IMR-90 (cell line): ENCODE data around the gene FGF21. TPM values are rescaled to one million over a fixed set of nuclear protein-coding genes. Genes with fewer than 3 reads are reported as not detected.

Source experiments
- ATAC-seq: fragments of 200-7000 bp; cut with Tn5 transposase; 2 replicates; pipeline ENCODE4 v1.9.1; 2020; ENCODE audit warnings: low read depth, mild to moderate bottlenecking, moderate library complexity
- BruUV-seq: library from RNA; stranded (reverse); fragments of 400-500 nt; replicated peaks from 2 replicates; lab custom pipeline; 2021; lab: Mats Ljungman, UMichigan
- CTCF ChIA-PET: fragments of 300-600 bp; formaldehyde crosslinking; extraction: SDS; loops from one replicate; lab custom pipeline; 2021; ENCODE audit warnings: antibody characterized with exemption; lab: Yijun Ruan, JAX
- POLR2A ChIA-PET: fragments of 300-600 bp; sonication (Branson Sonifier 250); formaldehyde crosslinking; loops from one replicate; lab custom pipeline; 2022; ENCODE audit warnings: antibody characterized with exemption; ENCODE audit not compliant: unreplicated experiment; lab: Charles Lee
- DNase-seq: peaks from one replicate; pipeline ENCODE4 v3.0.0; 2013
- H2AFZ ChIP-seq: replicated peaks from 2 replicates; pipeline ENCODE3; 2013; ENCODE audit warnings: low read length, mild to moderate bottlenecking; ENCODE audit not compliant: poor library complexity
- H2AK5ac ChIP-seq: 2 replicates; pipeline ENCODE4 v1.6.1; 2013; ENCODE audit warnings: low read depth, low read length, inconsistent platforms
- H2AK9ac ChIP-seq: replicated peaks from 2 replicates; pipeline ENCODE3; 2013; ENCODE audit warnings: mild to moderate bottlenecking, low read depth, low read length, moderate library complexity; ENCODE audit not compliant: poor library complexity
- H2BK120ac ChIP-seq: 2 replicates; pipeline ENCODE4 v1.6.1; 2013; ENCODE audit warnings: low read depth, low read length, inconsistent platforms
- H2BK15ac ChIP-seq: 3 replicates; pipeline ENCODE4 v1.6.1; 2013; ENCODE audit warnings: low read depth, low read length, inconsistent platforms
- H2BK20ac ChIP-seq: 2 replicates; pipeline ENCODE4 v1.6.1; 2013; ENCODE audit warnings: low read depth, mild to moderate bottlenecking, inconsistent platforms, low read length, moderate library complexity
- H2BK5ac ChIP-seq: 2 replicates; pipeline ENCODE4 v1.6.1; 2013; ENCODE audit warnings: mild to moderate bottlenecking, low read depth, low read length, inconsistent platforms; ENCODE audit not compliant: poor library complexity, severe bottlenecking
- H3K14ac ChIP-seq: replicated peaks from 2 replicates; pipeline ENCODE4 v1.6.1; 2013; ENCODE audit warnings: low read depth, low read length, inconsistent platforms
- H3K18ac ChIP-seq: 2 replicates; pipeline ENCODE4 v1.6.1; 2013; ENCODE audit warnings: low read depth, low read length, control low read depth
- H3K23ac ChIP-seq: 2 replicates; pipeline ENCODE4 v1.6.1; 2013; ENCODE audit warnings: low read depth, low read length, inconsistent platforms
- H3K27ac ChIP-seq: 2 replicates; pipeline ENCODE4 v1.5.1; 2013; ENCODE audit warnings: mild to moderate bottlenecking, control low read depth, low read length; ENCODE audit not compliant: insufficient read depth
- H3K27me3 ChIP-seq: 2 replicates; pipeline ENCODE4 v1.6.1; 2013; ENCODE audit warnings: low read length; ENCODE audit not compliant: control insufficient read depth, insufficient read depth
- H3K36me3 ChIP-seq: 2 replicates; pipeline ENCODE4 v1.6.1; 2013; ENCODE audit warnings: low read length, mixed read lengths; ENCODE audit not compliant: control insufficient read depth, insufficient read depth
- H3K4ac ChIP-seq: 2 replicates; pipeline ENCODE4 v1.6.1; 2013; ENCODE audit warnings: low read depth, low read length, inconsistent platforms
- H3K4me1 ChIP-seq: 2 replicates; pipeline ENCODE4 v1.6.1; 2013; ENCODE audit warnings: low read length, mixed read lengths; ENCODE audit not compliant: control insufficient read depth, insufficient read depth
- H3K4me2 ChIP-seq: 2 replicates; pipeline ENCODE4 v1.6.1; 2013; ENCODE audit warnings: low read depth, mild to moderate bottlenecking, control low read depth, low read length, moderate library complexity
- H3K4me3 ChIP-seq: 2 replicates; pipeline ENCODE4 v1.5.1; 2013; ENCODE audit warnings: low read depth, mild to moderate bottlenecking, control low read depth, low read length, moderate library complexity; ENCODE audit not compliant: insufficient read depth
- H3K56ac ChIP-seq: 2 replicates; pipeline ENCODE4 v1.6.1; 2013; ENCODE audit warnings: low read length, inconsistent platforms; ENCODE audit not compliant: insufficient read depth; ENCODE audit errors: extremely low read depth
- H3K79me1 ChIP-seq, 2 experiments: 2 replicates each; pipeline ENCODE4 v1.6.1; 2013; ENCODE audit warnings: low read length in 2 of 2, inconsistent platforms in 1 of 2, low read depth in 1 of 2
- H3K9ac ChIP-seq: 2 replicates; pipeline ENCODE4 v1.6.1; 2013; ENCODE audit warnings: low read depth, low read length, control low read depth
- H3K9me1 ChIP-seq: 2 replicates; pipeline ENCODE4 v1.6.1; 2013; ENCODE audit warnings: low read length, inconsistent platforms; ENCODE audit not compliant: insufficient read depth
- H3K9me3 ChIP-seq: 2 replicates; pipeline ENCODE4 v1.6.1; 2013; ENCODE audit warnings: low read length; ENCODE audit not compliant: control insufficient read depth, insufficient read depth
- H4K20me1 ChIP-seq: 2 replicates; pipeline ENCODE4 v1.6.1; 2013; ENCODE audit warnings: low read length, inconsistent platforms; ENCODE audit not compliant: insufficient read depth
- H4K5ac ChIP-seq: 2 replicates; pipeline ENCODE4 v1.6.1; 2013; ENCODE audit warnings: mild to moderate bottlenecking, low read depth, low read length, control low read depth
- H4K8ac ChIP-seq, 2 experiments: 2 replicates each; pipeline ENCODE4 v1.6.1; 2013; ENCODE audit warnings: low read depth in 2 of 2, low read length in 2 of 2, control low read depth in 1 of 2, inconsistent platforms in 1 of 2
- H4K91ac ChIP-seq: 2 replicates; pipeline ENCODE4 v1.6.1; 2013; ENCODE audit warnings: low read depth, low read length, inconsistent platforms; ENCODE audit not compliant: insufficient read depth
- BHLHE40 ChIP-seq: fragments of 150-350 bp; IDR thresholded peaks from 2 replicates; pipeline ENCODE4 v1.6.1; 2016; ENCODE audit warnings: mild to moderate bottlenecking, low read depth, low read length
- CEBPB ChIP-seq: IDR thresholded peaks from 2 replicates; pipeline ENCODE4 v1.6.1; 2012; ENCODE audit warnings: low read depth, low read length, improper control_type of control experiment
- CHD1 ChIP-seq: IDR thresholded peaks from 2 replicates; pipeline ENCODE4 v1.6.1; 2012; ENCODE audit warnings: low read depth, low read length, improper control_type of control experiment
- FOS ChIP-seq: fragments of 150-350 bp; IDR thresholded peaks from 2 replicates; pipeline ENCODE4 v1.6.1; 2016; ENCODE audit warnings: low read depth, low read length
- MAFK ChIP-seq: IDR thresholded peaks from 2 replicates; pipeline ENCODE4 v1.6.1; 2012; ENCODE audit warnings: low read depth, low read length, improper control_type of control experiment
- MAZ ChIP-seq: IDR thresholded peaks from 2 replicates; pipeline ENCODE4 v1.6.1; 2012; ENCODE audit warnings: low read depth, mild to moderate bottlenecking, low read length, improper control_type of control experiment, moderate library complexity, borderline replicate concordance
- MXI1 ChIP-seq: IDR thresholded peaks from 2 replicates; pipeline ENCODE4 v1.6.1; 2012; ENCODE audit warnings: low read depth, mild to moderate bottlenecking, low read length, moderate library complexity, borderline replicate concordance
- POLR2A ChIP-seq: IDR thresholded peaks from 2 replicates; pipeline ENCODE4 v1.6.1; 2012; ENCODE audit warnings: mild to moderate bottlenecking, low read depth, low read length
- RAD21 ChIP-seq: IDR thresholded peaks from 2 replicates; pipeline ENCODE4 v1.6.1; 2012; ENCODE audit warnings: low read length, improper control_type of control experiment
- RCOR1 ChIP-seq: IDR thresholded peaks from 2 replicates; pipeline ENCODE4 v1.6.1; 2012; ENCODE audit warnings: mild to moderate bottlenecking, low read length, improper control_type of control experiment; ENCODE audit not compliant: insufficient replicate concordance
- RFX5 ChIP-seq: IDR thresholded peaks from 2 replicates; pipeline ENCODE4 v1.8.0; 2012; ENCODE audit warnings: low read depth, mild to moderate bottlenecking, low read length, moderate library complexity
- SMC3 ChIP-seq: fragments of 150-350 bp; IDR thresholded peaks from 2 replicates; pipeline ENCODE4 v1.6.1; 2016; ENCODE audit warnings: low read depth, mild to moderate bottlenecking, antibody characterized with exemption, low read length, moderate library complexity
- WGBS, 2 experiments: methylation state at CpG; one replicate each; pipeline versions ENCODE4 v1.1.5 to v1.1.7; 2013; ENCODE audit warnings: missing lambda C conversion rate in 2 of 2; ENCODE audit not compliant: insufficient read length in 1 of 2; ENCODE audit errors: extremely low coverage in 2 of 2; 5-methylcytosine and 5-hydroxymethylcytosine counted together
- dilution Hi-C: fragments of 300-500 bp; cut with HindIII; formaldehyde crosslinking; loops from one replicate; pipeline ENCODE4 v1.14.3; 2018; ENCODE audit warnings: low sequenced_read_pairs; ENCODE audit not compliant: unreplicated experiment
- in situ Hi-C: fragments of 300-500 bp; cut with MboI; formaldehyde crosslinking; loops from 3 replicates; pipeline ENCODE4 v1.14.3; 2019; ENCODE audit warnings: low sequenced_read_pairs, inconsistent platforms, mixed read lengths
- intact Hi-C: fragments of 100-400 bp; cut with micrococcal nuclease; formaldehyde crosslinking; loops from 2 replicates; pipeline ENCODE4 v1.10.0; 2022
- polyA plus RNA-seq, 3 experiments: library from polyadenylated mRNA; depleted of rRNA; stranded (reverse); fragments of >200 nt; gene quantifications; 2 replicates each; pipeline ENCODE4 v1.2.3, GENCODE V29; 2012; ENCODE audit warnings: low replicate concordance in 1 of 3
- total RNA-seq: library from RNA; depleted of rRNA; stranded (reverse); fragments of >200 nt; gene quantifications from 2 replicates; pipeline ENCODE4 v1.2.3, GENCODE V29; 2012
- TF ChIP-seq, protein P1 (sequence below): fragments of 150-350 bp; IDR thresholded peaks from 2 replicates; pipeline ENCODE4 v1.6.1; 2016; ENCODE audit warnings: low read depth, mild to moderate bottlenecking, low read length, moderate library complexity, borderline replicate concordance
- TF ChIP-seq, protein P2 (sequence below): conservative IDR thresholded peaks from 2 replicates; pipeline ENCODE4 v1.5.1; 2012; ENCODE audit warnings: mild to moderate bottlenecking, low read depth, low read length, improper control_type of control experiment

The FGF21 gene
- total and polyA plus RNA-seq, 2 of the 4 experiments (the other 2 are of a cell fraction): not detected

DNA sequence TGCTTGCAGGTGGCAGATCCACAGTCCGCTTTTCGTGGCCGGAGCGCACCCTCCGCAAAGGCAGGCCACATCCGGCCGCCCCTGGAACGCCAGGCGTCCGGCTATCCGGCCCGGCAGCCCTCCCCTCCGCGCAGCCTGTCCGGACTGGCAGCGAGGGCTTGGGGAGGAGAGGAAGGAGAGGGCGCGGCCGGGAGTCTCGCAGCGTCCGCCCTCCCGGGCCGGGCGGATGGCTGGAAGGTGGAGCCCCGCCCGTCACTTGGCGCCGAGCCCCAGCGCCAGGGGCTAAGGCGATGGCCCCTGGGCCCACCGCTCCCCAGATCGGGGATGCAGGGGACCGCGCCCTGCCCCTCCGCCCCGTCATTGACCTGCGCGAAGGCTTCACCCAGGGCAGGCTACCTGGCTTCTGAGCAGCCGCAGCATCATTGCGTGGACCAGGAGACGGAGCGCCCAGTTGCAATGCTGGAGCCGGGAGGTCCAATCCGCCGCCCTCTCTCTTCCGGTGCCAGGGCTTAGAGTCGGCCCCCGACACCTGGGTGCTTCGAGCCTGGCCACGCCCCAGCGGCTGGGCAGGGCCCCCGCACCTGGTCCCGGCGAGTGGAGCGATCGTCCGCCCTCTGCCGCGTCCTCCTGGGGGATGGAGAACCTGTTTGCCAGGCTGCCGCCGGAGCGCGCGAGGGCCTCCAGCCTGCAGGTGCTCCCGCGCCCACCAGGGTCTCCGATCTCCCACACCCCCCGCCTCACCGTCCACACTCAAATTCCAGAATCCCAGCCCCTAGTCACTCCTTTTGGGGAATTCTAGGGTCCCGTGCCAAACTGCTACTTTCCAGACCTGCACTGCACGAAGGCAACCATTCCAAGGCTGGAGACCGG, 2.6 kb upstream of the FGF21 start, which contains the start of gene FUT1:
Gene FUT1, minus strand, starts transcription at position 146 of the 870 bp plus-strand sequence. CDS start 1,360 bp downstream, outside the sequence.
- 1% methylated on average over 32 of the region's 73 CpGs; no CpG with 5 or more reads in 1 of the 2 experiments for WGBS, 2 experiments
- dilution Hi-C loops: no loop called here
- peak within 1 kb of the TSS; percentile 18; the same call in 1 of the 2 replicates for H3K4me3 ChIP-seq

More for the DNA sequence above, 2.6 kb upstream of the FGF21 start, which contains the start of gene FUT1:
- H3K56ac ChIP-seq: no peak within 1 kb of the TSS
- peaks cover 35% of the 10 kb centered on the region for H3K27me3 ChIP-seq
- no peaks in the 10 kb centered on the region for H3K36me3 ChIP-seq
- H3K9ac ChIP-seq: no peak within 1 kb of the TSS
- H3K18ac ChIP-seq: no peak within 1 kb of the TSS
- no peak within 1 kb of the TSS for H2BK20ac ChIP-seq
- peak within 1 kb of the TSS; percentile 41; the same call in 1 of the 2 replicates for H3K14ac ChIP-seq
- no TSS peak for BruUV-seq
- H4K5ac ChIP-seq: no peak within 1 kb of the TSS
- H3K9me3 ChIP-seq: no peaks in the 10 kb centered on the region
- ChIA-PET POLR2A (no interaction called here), CTCF (no interaction called here)
- peaks cover 4% of the 10 kb centered on the region; the same call in 1 of the 2 replicates for H3K4me1 ChIP-seq
- H3K4ac ChIP-seq: 0 out of 2 replicates have a peak within 1 kb of the TSS, but pooled peaks have one; percentile 9
- peak; percentile 90 for ATAC-seq
- in situ Hi-C loops: no loop called here
- H2BK15ac ChIP-seq: no peak within 1 kb of the TSS
- no peak within 1 kb of the TSS for H2BK5ac ChIP-seq
- H3K23ac ChIP-seq: no peak within 1 kb of the TSS
- no peak within 1 kb of the TSS for H2BK120ac ChIP-seq
- peak within 1 kb of the TSS; percentile 75 for H2AK9ac ChIP-seq
- no peak within 1 kb of the TSS; a peak in 1 of 4 replicates for H4K8ac ChIP-seq
- H3K27ac ChIP-seq: no peak within 1 kb of the TSS
- H3K79me1 ChIP-seq: no peaks in the 10 kb centered on the region
- peak within 1 kb of the TSS; percentile 46 for H3K4me2 ChIP-seq
- no peaks in the 10 kb centered on the region for H4K20me1 ChIP-seq
- no peak within 1 kb of the TSS for H4K91ac ChIP-seq
- H2AK5ac ChIP-seq: no peak within 1 kb of the TSS
- H3K9me1 ChIP-seq: no peaks in the 10 kb centered on the region
- peak within 1 kb of the TSS; percentile 88 for H2AFZ ChIP-seq
- intact Hi-C loops: no loop called here
- TF ChIP-seq RFX5: no peak
- TF ChIP-seq CHD1: no peak
- TF ChIP-seq SMC3: no peak
- TF ChIP-seq, protein P1, sequence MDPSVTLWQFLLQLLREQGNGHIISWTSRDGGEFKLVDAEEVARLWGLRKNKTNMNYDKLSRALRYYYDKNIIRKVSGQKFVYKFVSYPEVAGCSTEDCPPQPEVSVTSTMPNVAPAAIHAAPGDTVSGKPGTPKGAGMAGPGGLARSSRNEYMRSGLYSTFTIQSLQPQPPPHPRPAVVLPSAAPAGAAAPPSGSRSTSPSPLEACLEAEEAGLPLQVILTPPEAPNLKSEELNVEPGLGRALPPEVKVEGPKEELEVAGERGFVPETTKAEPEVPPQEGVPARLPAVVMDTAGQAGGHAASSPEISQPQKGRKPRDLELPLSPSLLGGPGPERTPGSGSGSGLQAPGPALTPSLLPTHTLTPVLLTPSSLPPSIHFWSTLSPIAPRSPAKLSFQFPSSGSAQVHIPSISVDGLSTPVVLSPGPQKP: no peak
- no peak for TF ChIP-seq MAFK
- no peak for TF ChIP-seq MXI1
- TF ChIP-seq RCOR1: no peak
- TF ChIP-seq POLR2A: no peak
- TF ChIP-seq BHLHE40: no peak
- no peak for TF ChIP-seq CEBPB
- no peak for TF ChIP-seq FOS
- TF ChIP-seq, protein P2, sequence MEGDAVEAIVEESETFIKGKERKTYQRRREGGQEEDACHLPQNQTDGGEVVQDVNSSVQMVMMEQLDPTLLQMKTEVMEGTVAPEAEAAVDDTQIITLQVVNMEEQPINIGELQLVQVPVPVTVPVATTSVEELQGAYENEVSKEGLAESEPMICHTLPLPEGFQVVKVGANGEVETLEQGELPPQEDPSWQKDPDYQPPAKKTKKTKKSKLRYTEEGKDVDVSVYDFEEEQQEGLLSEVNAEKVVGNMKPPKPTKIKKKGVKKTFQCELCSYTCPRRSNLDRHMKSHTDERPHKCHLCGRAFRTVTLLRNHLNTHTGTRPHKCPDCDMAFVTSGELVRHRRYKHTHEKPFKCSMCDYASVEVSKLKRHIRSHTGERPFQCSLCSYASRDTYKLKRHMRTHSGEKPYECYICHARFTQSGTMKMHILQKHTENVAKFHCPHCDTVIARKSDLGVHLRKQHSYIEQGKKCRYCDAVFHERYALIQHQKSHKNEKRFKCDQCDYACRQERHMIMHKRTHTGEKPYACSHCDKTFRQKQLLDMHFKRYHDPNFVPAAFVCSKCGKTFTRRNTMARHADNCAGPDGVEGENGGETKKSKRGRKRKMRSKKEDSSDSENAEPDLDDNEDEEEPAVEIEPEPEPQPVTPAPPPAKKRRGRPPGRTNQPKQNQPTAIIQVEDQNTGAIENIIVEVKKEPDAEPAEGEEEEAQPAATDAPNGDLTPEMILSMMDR: no peak
- TF ChIP-seq MAZ: no peak
- TF ChIP-seq RAD21: no peak
- no peak for DNase-seq
